Pancreas (tissue), 10 donors: ENCODE data around the gene SBK3. TPM values are rescaled to one million over a fixed set of nuclear protein-coding genes. Genes with fewer than 3 reads are reported as not detected.
"Not testable (repeated sequence)": the region's sequence is repeated elsewhere in the genome, so short reads cannot be mapped to it uniquely, and the experiment has no call there.

ENCODE experiments used
- ATAC-seq, 4 donors: fragments of 200-7000 bp; cut with Tn5 transposase; one replicate each; pipeline versions ENCODE4 v1.8.0 to v1.9.1; 2020; ENCODE audit warnings: mild to moderate bottlenecking in 4 of 4, moderate library complexity in 4 of 4
- DNase-seq, 6 donors: peaks; one replicate each; pipeline ENCODE4 v3.0.0-alpha.2; 2020
- FAIRE-seq: peaks from 2 replicates; lab custom pipeline; 2012; peaks lifted over from hg19 to GRCh38; lab: Jason Lieb, UNC
- H3K27ac ChIP-seq, 4 donors: fragments of 200-600 bp; sonication (generic); 1 replicate in 3 of 4; 2 replicates in 1 of 4; pipeline versions ENCODE4 v1.5.0 to v1.8.0; 2020
- H3K27me3 ChIP-seq, 4 donors: fragments of 200-600 bp; one replicate each; pipeline ENCODE4 v1.8.0; 2021
- H3K36me3 ChIP-seq, 3 donors: fragments of 200-600 bp; sonication (generic) in 1 of 3; one replicate each; pipeline versions ENCODE4 v1.5.0 to v1.8.0; 2020 to 2021
- H3K4me1 ChIP-seq, 3 donors: fragments of 200-600 bp; one replicate each; pipeline ENCODE4 v1.8.0; 2021
- H3K4me3 ChIP-seq, 4 donors: fragments of 200-600 bp; sonication (generic) in 2 of 4; one replicate each; pipeline versions ENCODE4 v1.5.0 to v1.8.0; 2020 to 2021
- H3K9me3 ChIP-seq, 4 donors: fragments of 200-600 bp; one replicate each; pipeline ENCODE4 v1.8.0; 2021
- CTCF ChIP-seq, 4 donors: fragments of 200-600 bp; sonication (generic) in 3 of 4; IDR thresholded peaks; one replicate each; pipeline versions ENCODE4 v1.5.0 to v1.8.0; 2021; ENCODE audit warnings: antibody characterized with exemption in 4 of 4
- WGBS, 2 donors: extraction: QIAGEN DNeasy Blood & Tissue Kit; methylation state at CpG; one replicate each; pipeline ENCODE4 v1.1.7; 2013; 5-methylcytosine and 5-hydroxymethylcytosine counted together
- intact Hi-C, 3 donors: fragments of 100-400 bp; cut with DNase I; formaldehyde crosslinking; loops; one replicate each; pipeline versions ENCODE4 v1.11.1 to v1.14.2; 2022
- polyA plus RNA-seq, 2 donors: library from polyadenylated mRNA; stranded (reverse); fragments of 200-250 nt; gene quantifications; one replicate each; pipeline ENCODE4 v1.2.3, GENCODE V29; 2013
- total RNA-seq, 6 donors: library from RNA; stranded (reverse); fragmentation: NEBNext Ultra II Directional in 4 of 6; extraction: Animal tissue kit (Norgen Biotek cat#: 25700) in 4 of 6; gene quantifications; one replicate each; pipeline versions ENCODE4 v1.2.1 to v1.2.4, GENCODE V29; 2021 to 2023
- donor health status: healthy with polysubstance abuse.
- donor health status: DM: no; HTN: no; CAD: no; lungs with moderate emphysema.
- donor health status: DM: no; HTN: no; CAD: no.
- donor health status: control.
- donor health status: control.
- donor health status: Bipolar disorder and iron deficiency.
- donor health status: DM: yes; HTN: yes; CAD: no.
- donor health status: DM: no; HTN: no; CAD: no.
- donor health status: DM: no; HTN: no; CAD: no.
- donor health status: DM: yes; HTN: yes; CAD: no.

Gene SBK3
- total and polyA plus RNA-seq, 8 donors = 0.11 to 0.28 (median 0.18) TPM; not detected in 4

- WGBS, 2 donors = 69 to 75% methylated on average over 10 to 11 of the region's 11 CpGs
- TF ChIP-seq CTCF (IDR thresholded peaks at IDR 0.05) = no peak
Observed at GRCh38 chr19:55536366-55536765, 9.0 kb downstream of the SBK3 start.

GRCh38 chr19:55535965-55536350, 9.4 kb downstream of the SBK3 start:
- no peak overlapping the region for H3K4me3 ChIP-seq
- TF ChIP-seq CTCF (IDR thresholded peaks at IDR 0.05) = no peak
- intact Hi-C loops = no loop called here
- no peaks in the 10 kb centered on the region for H3K27me3 ChIP-seq
- no peaks in the 10 kb centered on the region for H3K36me3 ChIP-seq
- FAIRE-seq (no peak), ATAC-seq (no peak), DNase-seq (no peak)
- H3K27ac ChIP-seq = no peak overlapping the region
- WGBS, 2 donors = 76 to 86% methylated on average over 20 to 22 of the region's 22 CpGs
- no peaks in the 10 kb centered on the region for H3K4me1 ChIP-seq
- no peaks in the 10 kb centered on the region for H3K9me3 ChIP-seq

More at GRCh38 chr19:55536366-55536765, 9.0 kb downstream of the SBK3 start:
- FAIRE-seq (no peak), DNase-seq (no peak), ATAC-seq (no peak)
- Histone ChIP-seq H3K4me3 (no peak overlapping the region), H3K27ac (no peak overlapping the region), H3K4me1 (no peaks in the 10 kb centered on the region), H3K27me3 (no peaks in the 10 kb centered on the region), H3K9me3 (no peaks in the 10 kb centered on the region), H3K36me3 (no peaks in the 10 kb centered on the region)
- intact Hi-C loops = no loop called here

GRCh38 chr19:55535173-55535964, 10.0 kb downstream of the SBK3 start:
- no peak for DNase-seq
- Histone ChIP-seq H3K36me3 (no peaks in the 10 kb centered on the region), H3K27me3 (no peaks in the 10 kb centered on the region), H3K27ac (no peak overlapping the region), H3K4me1 (no peaks in the 10 kb centered on the region), H3K4me3 (no peak overlapping the region), H3K9me3 (no peaks in the 10 kb centered on the region)
- intact Hi-C loops = no loop called here
- peak in 1 of 4 donors; percentile 11 for ATAC-seq
- WGBS, 2 donors = 66 to 82% methylated on average over 12 of the region's 12 CpGs
- no peak for TF ChIP-seq CTCF (IDR thresholded peaks at IDR 0.05)
- no peak for FAIRE-seq

DNA sequence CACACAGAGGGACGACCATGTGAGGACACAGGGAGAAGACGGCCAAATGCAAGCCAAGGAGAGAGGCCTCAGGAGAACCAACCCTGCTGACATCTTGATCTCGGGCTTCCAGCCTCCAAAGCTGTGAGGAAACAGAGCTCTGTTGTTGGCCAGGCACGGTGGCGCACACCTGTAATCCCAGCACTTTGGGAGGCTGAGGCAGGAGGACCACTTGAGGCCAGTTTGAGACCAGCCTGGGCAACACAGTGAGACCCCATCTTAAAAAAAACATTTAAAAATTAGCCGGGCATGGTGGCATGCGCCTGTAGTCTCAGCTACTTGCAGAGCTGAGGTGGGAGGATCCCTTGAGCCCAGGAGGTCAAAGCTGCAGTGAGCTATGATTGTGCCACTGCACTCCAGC, 11.1 kb downstream of the SBK3 start:
- H3K27ac ChIP-seq, H3K27me3 ChIP-seq, FAIRE-seq, H3K4me1 ChIP-seq, H3K9me3 ChIP-seq, H3K36me3 ChIP-seq, DNase-seq, ATAC-seq, intact Hi-C loops, H3K4me3 ChIP-seq: not testable (repeated sequence)
- 74 to 83% methylated on average over 7 of the region's 7 CpGs for WGBS, 2 donors

DNA sequence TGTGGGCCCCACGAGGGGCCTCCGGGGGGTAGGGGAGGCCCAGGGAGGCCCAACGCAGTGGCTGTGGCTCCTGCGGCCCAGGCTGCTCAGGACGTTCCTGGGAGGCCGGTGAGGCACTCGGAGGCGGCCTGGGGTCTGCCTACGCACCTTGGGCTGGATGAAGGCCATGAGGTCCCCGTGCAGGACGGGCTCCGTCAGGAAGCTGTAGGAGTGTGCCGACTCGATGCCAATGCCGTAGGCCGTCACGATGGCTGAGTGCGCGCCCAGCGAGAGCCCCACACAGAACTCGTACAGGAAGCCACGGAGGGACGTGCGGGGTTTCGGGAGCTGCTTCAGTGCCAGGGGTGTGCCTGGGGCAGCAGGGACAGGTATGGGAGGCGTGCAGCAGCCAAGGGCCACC, 14.3 kb downstream of the SBK3 start:
- FAIRE-seq = no peak
- TF ChIP-seq CTCF (IDR thresholded peaks at IDR 0.05) = no peak
- H3K4me1 ChIP-seq = peaks cover 0 to 5% (median 0%) of the 10 kb centered on the region in 3 donors
- intact Hi-C loops = no loop called here
- no peak for ATAC-seq
- no peak overlapping the region for H3K4me3 ChIP-seq
- no peaks in the 10 kb centered on the region for H3K36me3 ChIP-seq
- WGBS, 2 donors = 86% methylated on average over 22 to 26 of the region's 26 CpGs
- DNase-seq = no peak
- no peak overlapping the region for H3K27ac ChIP-seq
- no peaks in the 10 kb centered on the region for H3K27me3 ChIP-seq
- H3K9me3 ChIP-seq = no peaks in the 10 kb centered on the region
